Measurements from ENCODE around the gene KRT3.

DNA sequence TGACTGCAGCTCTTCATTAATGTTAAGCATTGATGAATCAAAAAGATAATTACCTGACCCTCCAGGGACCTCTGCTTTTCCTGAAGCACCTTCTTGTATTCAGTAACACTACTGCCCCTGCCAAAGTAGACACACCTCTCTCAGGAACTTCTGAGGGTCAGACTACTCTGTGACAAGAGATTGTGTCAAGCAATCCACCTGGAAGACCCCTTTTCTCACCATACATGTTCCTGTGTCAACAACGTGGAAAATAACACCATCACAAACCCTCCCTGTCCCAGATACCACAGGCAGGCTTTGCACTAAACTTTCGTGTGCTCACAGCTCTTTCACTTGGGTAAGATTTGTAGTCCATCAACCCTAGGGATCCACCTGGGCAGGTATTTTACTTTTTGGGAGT, 31.9 kb downstream of the KRT3 start:
- no peak for TF ChIP-seq POLR2AphosphoS5 (IDR thresholded peaks at IDR 0.05; ENCODE audit: low read depth, low read length)
- TF ChIP-seq, protein P1, sequence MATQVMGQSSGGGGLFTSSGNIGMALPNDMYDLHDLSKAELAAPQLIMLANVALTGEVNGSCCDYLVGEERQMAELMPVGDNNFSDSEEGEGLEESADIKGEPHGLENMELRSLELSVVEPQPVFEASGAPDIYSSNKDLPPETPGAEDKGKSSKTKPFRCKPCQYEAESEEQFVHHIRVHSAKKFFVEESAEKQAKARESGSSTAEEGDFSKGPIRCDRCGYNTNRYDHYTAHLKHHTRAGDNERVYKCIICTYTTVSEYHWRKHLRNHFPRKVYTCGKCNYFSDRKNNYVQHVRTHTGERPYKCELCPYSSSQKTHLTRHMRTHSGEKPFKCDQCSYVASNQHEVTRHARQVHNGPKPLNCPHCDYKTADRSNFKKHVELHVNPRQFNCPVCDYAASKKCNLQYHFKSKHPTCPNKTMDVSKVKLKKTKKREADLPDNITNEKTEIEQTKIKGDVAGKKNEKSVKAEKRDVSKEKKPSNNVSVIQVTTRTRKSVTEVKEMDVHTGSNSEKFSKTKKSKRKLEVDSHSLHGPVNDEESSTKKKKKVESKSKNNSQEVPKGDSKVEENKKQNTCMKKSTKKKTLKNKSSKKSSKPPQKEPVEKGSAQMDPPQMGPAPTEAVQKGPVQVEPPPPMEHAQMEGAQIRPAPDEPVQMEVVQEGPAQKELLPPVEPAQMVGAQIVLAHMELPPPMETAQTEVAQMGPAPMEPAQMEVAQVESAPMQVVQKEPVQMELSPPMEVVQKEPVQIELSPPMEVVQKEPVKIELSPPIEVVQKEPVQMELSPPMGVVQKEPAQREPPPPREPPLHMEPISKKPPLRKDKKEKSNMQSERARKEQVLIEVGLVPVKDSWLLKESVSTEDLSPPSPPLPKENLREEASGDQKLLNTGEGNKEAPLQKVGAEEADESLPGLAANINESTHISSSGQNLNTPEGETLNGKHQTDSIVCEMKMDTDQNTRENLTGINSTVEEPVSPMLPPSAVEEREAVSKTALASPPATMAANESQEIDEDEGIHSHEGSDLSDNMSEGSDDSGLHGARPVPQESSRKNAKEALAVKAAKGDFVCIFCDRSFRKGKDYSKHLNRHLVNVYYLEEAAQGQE (IDR thresholded peaks at IDR 0.05; ENCODE audit: insufficient read depth in 1 of 2, low read depth in 2 of 2, low read length in 2 of 2) = no peak
